Psoas muscle (tissue), 8 donors: Measurements from ENCODE around the gene ALPK3. TPM values are rescaled to one million over a fixed set of nuclear protein-coding genes. Genes with fewer than 3 reads are reported as not detected.
"Not testable (repeated sequence)": the region's sequence is repeated elsewhere in the genome, so short reads cannot be mapped to it uniquely, and the experiment has no call there.

Source experiments
- ATAC-seq, 4 donors: fragments of 200-7000 bp; cut with Tn5 transposase; one replicate each; pipeline ENCODE4 v1.9.1; 2020; ENCODE audit warnings: moderate library complexity in 3 of 4, mild to moderate bottlenecking in 2 of 4
- DNase-seq, 2 donors: peaks; one replicate each; pipeline ENCODE4 v3.0.0-alpha.2; 2020
- H3K27ac ChIP-seq: fragments of 200-600 bp; one replicate; pipeline ENCODE4 v1.8.0; 2022
- H3K27me3 ChIP-seq, 3 donors: fragments of 200-600 bp in 1 of 3; one replicate each; pipeline versions ENCODE4 v1.6.1 to v1.8.0; 2013 to 2022; ENCODE audit warnings: low read length in 2 of 3, mild to moderate bottlenecking in 2 of 3, moderate library complexity in 1 of 3; ENCODE audit not compliant: insufficient read depth in 3 of 3
- H3K36me3 ChIP-seq, 2 donors: fragments of 200-600 bp in 1 of 2; one replicate each; pipeline versions ENCODE4 v1.6.1 to v1.8.0; 2013 to 2022; ENCODE audit warnings: low read depth in 1 of 2, mild to moderate bottlenecking in 1 of 2, moderate library complexity in 1 of 2; ENCODE audit not compliant: insufficient read depth in 1 of 2
- H3K4me1 ChIP-seq: fragments of 200-600 bp; one replicate; pipeline ENCODE4 v1.8.0; 2022
- H3K4me3 ChIP-seq: fragments of 200-600 bp; one replicate; pipeline ENCODE4 v1.8.0; 2022; ENCODE audit warnings: mild to moderate bottlenecking
- H3K9me3 ChIP-seq: fragments of 200-600 bp; one replicate; pipeline ENCODE4 v1.8.0; 2022
- WGBS, 3 donors: extraction: QIAGEN DNeasy Blood & Tissue Kit; methylation state at CpG; one replicate each; pipeline versions ENCODE4 v1.1.6 to v1.1.7; 2013; 5-methylcytosine and 5-hydroxymethylcytosine counted together
- intact Hi-C, 2 donors: fragments of 100-400 bp; cut with DNase I; formaldehyde crosslinking; loops; one replicate each; pipeline versions ENCODE4 v1.11.0 to v1.14.2; 2022
- polyA plus RNA-seq, 3 donors: library from polyadenylated mRNA; stranded (reverse); fragments of 200-250 nt; gene quantifications; one replicate each; pipeline ENCODE4 v1.2.3, GENCODE V29; 2013
- total RNA-seq, 4 donors: library from RNA; stranded (reverse); fragmentation: NEBNext Ultra II Directional in 2 of 4; extraction: Animal tissue kit (Norgen Biotek cat#: 25700) in 2 of 4; gene quantifications; one replicate each; pipeline versions ENCODE4 v1.2.1 to v1.2.4, GENCODE V29; 2021 to 2023
- TF ChIP-seq, protein P1 (sequence below): fragments of 200-600 bp; IDR thresholded peaks from one replicate; pipeline ENCODE4 v1.8.0; 2022; ENCODE audit warnings: antibody characterized with exemption
- donor health status: healthy with polysubstance abuse.
- donor health status: DM: no; HTN: no; CAD: no; lungs with moderate emphysema.
- donor health status: Bipolar disorder and iron deficiency.
- donor health status: healthy.
- donor health status: DM: yes; HTN: yes; CAD: no.
- donor health status: DM: no; HTN: no; CAD: no.
- donor health status: DM: no; HTN: no; CAD: no.
- donor health status: DM: yes; HTN: yes; CAD: no.

Gene ALPK3
- total and polyA plus RNA-seq, 7 donors: 75.7 to 461 (median 245) TPM

GRCh38 chr15:84872009-84872910 lies 55.1 kb downstream of the ALPK3 start:
- Histone ChIP-seq H3K36me3 (peaks cover 0 to 38% of the 10 kb centered on the region in 2 donors), H3K4me1 (peaks cover 19% of the 10 kb centered on the region), H3K4me3 (no peak overlapping the region), H3K9me3 (no peaks in the 10 kb centered on the region), H3K27ac (peak overlapping the region; percentile 63), H3K27me3 (no peaks in the 10 kb centered on the region)
- ATAC-seq: peak; percentile 46 to 73 (median 55)
- peak in 1 of 2 donors; percentile 74 for DNase-seq
- TF ChIP-seq, protein P1, sequence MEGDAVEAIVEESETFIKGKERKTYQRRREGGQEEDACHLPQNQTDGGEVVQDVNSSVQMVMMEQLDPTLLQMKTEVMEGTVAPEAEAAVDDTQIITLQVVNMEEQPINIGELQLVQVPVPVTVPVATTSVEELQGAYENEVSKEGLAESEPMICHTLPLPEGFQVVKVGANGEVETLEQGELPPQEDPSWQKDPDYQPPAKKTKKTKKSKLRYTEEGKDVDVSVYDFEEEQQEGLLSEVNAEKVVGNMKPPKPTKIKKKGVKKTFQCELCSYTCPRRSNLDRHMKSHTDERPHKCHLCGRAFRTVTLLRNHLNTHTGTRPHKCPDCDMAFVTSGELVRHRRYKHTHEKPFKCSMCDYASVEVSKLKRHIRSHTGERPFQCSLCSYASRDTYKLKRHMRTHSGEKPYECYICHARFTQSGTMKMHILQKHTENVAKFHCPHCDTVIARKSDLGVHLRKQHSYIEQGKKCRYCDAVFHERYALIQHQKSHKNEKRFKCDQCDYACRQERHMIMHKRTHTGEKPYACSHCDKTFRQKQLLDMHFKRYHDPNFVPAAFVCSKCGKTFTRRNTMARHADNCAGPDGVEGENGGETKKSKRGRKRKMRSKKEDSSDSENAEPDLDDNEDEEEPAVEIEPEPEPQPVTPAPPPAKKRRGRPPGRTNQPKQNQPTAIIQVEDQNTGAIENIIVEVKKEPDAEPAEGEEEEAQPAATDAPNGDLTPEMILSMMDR: no peak
- 33 to 45% (median 34%) methylated on average over 17 of the region's 17 CpGs for WGBS, 3 donors
- intact Hi-C loops: no loop called here

- Histone ChIP-seq H3K4me3 (no peak overlapping the region), H3K36me3 (peaks cover 0 to 21% of the 10 kb centered on the region in 2 donors), H3K4me1 (peaks cover 23% of the 10 kb centered on the region), H3K27ac (no peak overlapping the region), H3K9me3 (no peaks in the 10 kb centered on the region), H3K27me3 (no peaks in the 10 kb centered on the region)
- no peak for DNase-seq
- TF ChIP-seq, protein P1: no peak
- 23 to 35% (median 24%) methylated on average over 7 of the region's 7 CpGs for WGBS, 3 donors
- intact Hi-C loops: loop anchor here in 1 of 2 donors (2.0 kb wide), 1 partner anchor 55 kb away; no protein-coding TSS in a partner anchor
- ATAC-seq: no peak
Observed at GRCh38 chr15:84873997-84874396, 56.8 kb downstream of the ALPK3 start.

DNA sequence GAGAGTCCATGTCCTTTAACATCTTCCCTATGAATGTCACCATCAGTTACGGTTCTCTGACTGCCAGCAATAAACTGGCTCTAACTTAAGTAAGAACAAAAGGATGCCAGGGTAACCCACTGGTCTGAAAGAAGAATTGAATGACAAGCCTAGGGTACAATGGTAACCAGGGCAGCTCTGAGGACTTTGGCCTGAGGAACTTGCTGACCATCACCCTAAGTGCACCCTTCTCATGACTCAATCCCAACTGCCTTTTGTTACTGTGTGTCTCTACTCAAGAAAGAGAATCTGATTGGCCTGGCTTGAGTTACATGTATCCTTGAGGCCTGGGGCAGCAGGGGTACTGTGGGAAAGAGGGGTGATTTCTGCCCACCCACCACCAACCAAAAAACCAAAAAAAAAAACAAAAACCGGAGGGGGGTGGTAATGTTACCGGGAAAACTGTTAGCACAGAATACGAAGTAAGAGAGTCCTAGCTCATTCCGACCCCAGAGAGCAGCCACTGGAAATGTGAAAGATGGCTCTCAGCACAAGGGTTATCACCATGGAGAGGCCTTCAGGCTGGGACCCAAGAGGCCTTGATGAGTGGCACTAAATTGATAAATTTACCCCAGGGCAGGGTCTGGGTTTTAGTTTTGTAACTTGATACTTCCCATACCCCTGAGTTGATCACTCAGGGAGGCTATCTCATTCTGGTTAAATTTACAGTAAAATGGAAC lies 58.0 kb downstream of the ALPK3 start:
- intact Hi-C loops: loop anchor here in 1 of 2 donors (2.0 to 5.0 kb wide), 3 partner anchors 52 to 218 kb away; partner anchors contain the start of gene NMB
- no peaks in the 10 kb centered on the region for H3K27me3 ChIP-seq
- peaks cover 24% of the 10 kb centered on the region for H3K4me1 ChIP-seq
- peaks cover 0 to 9% of the 10 kb centered on the region in 2 donors for H3K36me3 ChIP-seq
- H3K9me3 ChIP-seq: no peaks in the 10 kb centered on the region
- no peak overlapping the region for H3K27ac ChIP-seq
- DNase-seq (no peak), ATAC-seq (peak in 3 of 4 donors; percentile 17 to 30 (median 26))
- H3K4me3 ChIP-seq: no peak overlapping the region
- 49 to 66% (median 59%) methylated on average over 5 of the region's 5 CpGs for WGBS, 3 donors
- TF ChIP-seq, protein P1: no peak

- ATAC-seq (no peak), DNase-seq (no peak)
- H3K27ac ChIP-seq: no peak overlapping the region
- no peaks in the 10 kb centered on the region for H3K36me3 ChIP-seq
- no peaks in the 10 kb centered on the region for H3K9me3 ChIP-seq
- TF ChIP-seq, protein P1: no peak
- peaks cover 24% of the 10 kb centered on the region for H3K4me1 ChIP-seq
- H3K4me3 ChIP-seq: no peak overlapping the region
- intact Hi-C loops: loop anchor here in 1 of 2 donors (5.0 kb wide), 2 partner anchors 51 to 219 kb away; partner anchors contain the start of gene NMB
- no peaks in the 10 kb centered on the region for H3K27me3 ChIP-seq
Observed at GRCh38 chr15:84876269-84876668, 59.1 kb downstream of the ALPK3 start.

- 85 to 93% (median 88%) methylated on average over 3 of the region's 3 CpGs for WGBS, 3 donors
- peaks cover 11% of the 10 kb centered on the region for H3K4me1 ChIP-seq
Observed at GRCh38 chr15:84877701-84878100, 60.5 kb downstream of the ALPK3 start.

More at GRCh38 chr15:84877701-84878100, 60.5 kb downstream of the ALPK3 start:
- H3K27ac ChIP-seq, H3K27me3 ChIP-seq, H3K36me3 ChIP-seq, H3K4me3 ChIP-seq, ATAC-seq, H3K9me3 ChIP-seq, DNase-seq: not testable (repeated sequence)
- intact Hi-C loops: loop anchor here in 1 of 2 donors (5.0 kb wide), 2 partner anchors 50 to 220 kb away; partner anchors contain the start of gene NMB
